ENCODE measurements around the gene CLDN19. TPM values are rescaled to one million over a fixed set of nuclear protein-coding genes. Genes with fewer than 3 reads are reported as not detected.
"Not testable (repeated sequence)": the region's sequence is repeated elsewhere in the genome, so short reads cannot be mapped to it uniquely, and the experiment has no call there.

Gene CLDN19
- total RNA-seq, 1 donor from 2014 or later: 0.06 TPM

GRCh38 chr1:42761567-42761966 lies 21.5 kb upstream of the CLDN19 start:
- no peak for DNase-seq (ENCODE audit: low spot score)

GRCh38 chr1:42759114-42759513 lies 19.1 kb upstream of the CLDN19 start:
- DNase-seq (ENCODE audit: low spot score): no peak

GRCh38 chr1:42758641-42759040 lies 18.6 kb upstream of the CLDN19 start:
- DNase-seq (ENCODE audit: low spot score): no peak

GRCh38 chr1:42757892-42758275 lies 17.8 kb upstream of the CLDN19 start:
- DNase-seq (ENCODE audit: low spot score): no peak

GRCh38 chr1:42756956-42757891 lies 17.2 kb upstream of the CLDN19 start:
- DNase-seq (ENCODE audit: low spot score): no peak

GRCh38 chr1:42753070-42753469 lies 13.0 kb upstream of the CLDN19 start:
- no peak for DNase-seq (ENCODE audit: low spot score)

- no peak for DNase-seq (ENCODE audit: low spot score)
Observed at GRCh38 chr1:42752284-42752683, 12.2 kb upstream of the CLDN19 start.

- not testable (repeated sequence) for DNase-seq (ENCODE audit: low spot score)
Observed at GRCh38 chr1:42751511-42752070, 11.6 kb upstream of the CLDN19 start.

GRCh38 chr1:42750041-42750440 lies 10.0 kb upstream of the CLDN19 start:
- no peak for DNase-seq (ENCODE audit: low spot score)

GRCh38 chr1:42748461-42749410 lies 8.7 kb upstream of the CLDN19 start:
- no peak for DNase-seq (ENCODE audit: low spot score)

GRCh38 chr1:42748021-42748420 lies 8.0 kb upstream of the CLDN19 start:
- no peak for DNase-seq (ENCODE audit: low spot score)

- DNase-seq (ENCODE audit: low spot score): peak; percentile 30
Observed at GRCh38 chr1:42747125-42747524, 7.1 kb upstream of the CLDN19 start.

GRCh38 chr1:42746436-42747105 lies 6.5 kb upstream of the CLDN19 start:
- DNase-seq (ENCODE audit: low spot score): no peak

GRCh38 chr1:42745851-42746250 lies 5.8 kb upstream of the CLDN19 start:
- no peak for DNase-seq (ENCODE audit: low spot score)

- DNase-seq (ENCODE audit: low spot score): no peak
Observed at GRCh38 chr1:42744148-42744413, 4.0 kb upstream of the CLDN19 start.

GRCh38 chr1:42743317-42744147 lies 3.5 kb upstream of the CLDN19 start:
- DNase-seq (ENCODE audit: low spot score): no peak

GRCh38 chr1:42742617-42743316 lies 2.7 kb upstream of the CLDN19 start:
- DNase-seq (ENCODE audit: low spot score): no peak

GRCh38 chr1:42742141-42742540 lies 2.1 kb upstream of the CLDN19 start:
- no peak for DNase-seq (ENCODE audit: low spot score)

GRCh38 chr1:42741706-42742105 lies 1.7 kb upstream of the CLDN19 start:
- no peak for DNase-seq (ENCODE audit: low spot score)

GRCh38 chr1:42740851-42741580 lies 980 bp upstream of the CLDN19 start:
- DNase-seq (ENCODE audit: low spot score): no peak
